ENCODE measurements around the gene NEMP2.

Gene NEMP2

DNA sequence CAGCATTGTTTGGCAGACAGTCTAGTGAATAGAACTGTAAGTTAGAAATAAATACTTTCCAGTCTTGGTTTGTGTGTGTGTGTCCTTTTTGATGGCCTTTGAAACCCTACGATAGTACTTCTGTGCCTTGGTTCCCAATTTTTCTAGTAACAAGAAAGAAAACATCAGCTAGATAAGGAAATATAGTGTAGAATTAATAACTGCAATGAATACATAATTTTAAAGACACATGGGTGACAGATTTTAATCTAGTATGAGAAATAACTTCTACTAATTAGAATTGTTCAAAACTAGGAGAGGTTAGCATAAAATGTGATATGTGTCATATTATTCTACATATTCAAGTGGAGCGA, 44.5 kb upstream of the NEMP2 start:
- no peak for DNase-seq (ENCODE audit: low read depth in 2 of 2)
- no peak overlapping the region for H3K4me3 ChIP-seq (replicated peaks in 1 of 2; ENCODE audit: low read depth in 2 of 2, low read length in 2 of 2)
- TF ChIP-seq, protein P1, sequence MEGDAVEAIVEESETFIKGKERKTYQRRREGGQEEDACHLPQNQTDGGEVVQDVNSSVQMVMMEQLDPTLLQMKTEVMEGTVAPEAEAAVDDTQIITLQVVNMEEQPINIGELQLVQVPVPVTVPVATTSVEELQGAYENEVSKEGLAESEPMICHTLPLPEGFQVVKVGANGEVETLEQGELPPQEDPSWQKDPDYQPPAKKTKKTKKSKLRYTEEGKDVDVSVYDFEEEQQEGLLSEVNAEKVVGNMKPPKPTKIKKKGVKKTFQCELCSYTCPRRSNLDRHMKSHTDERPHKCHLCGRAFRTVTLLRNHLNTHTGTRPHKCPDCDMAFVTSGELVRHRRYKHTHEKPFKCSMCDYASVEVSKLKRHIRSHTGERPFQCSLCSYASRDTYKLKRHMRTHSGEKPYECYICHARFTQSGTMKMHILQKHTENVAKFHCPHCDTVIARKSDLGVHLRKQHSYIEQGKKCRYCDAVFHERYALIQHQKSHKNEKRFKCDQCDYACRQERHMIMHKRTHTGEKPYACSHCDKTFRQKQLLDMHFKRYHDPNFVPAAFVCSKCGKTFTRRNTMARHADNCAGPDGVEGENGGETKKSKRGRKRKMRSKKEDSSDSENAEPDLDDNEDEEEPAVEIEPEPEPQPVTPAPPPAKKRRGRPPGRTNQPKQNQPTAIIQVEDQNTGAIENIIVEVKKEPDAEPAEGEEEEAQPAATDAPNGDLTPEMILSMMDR (IDR thresholded peaks at IDR 0.05; ENCODE audit: low read depth, low read length): no peak

DNA sequence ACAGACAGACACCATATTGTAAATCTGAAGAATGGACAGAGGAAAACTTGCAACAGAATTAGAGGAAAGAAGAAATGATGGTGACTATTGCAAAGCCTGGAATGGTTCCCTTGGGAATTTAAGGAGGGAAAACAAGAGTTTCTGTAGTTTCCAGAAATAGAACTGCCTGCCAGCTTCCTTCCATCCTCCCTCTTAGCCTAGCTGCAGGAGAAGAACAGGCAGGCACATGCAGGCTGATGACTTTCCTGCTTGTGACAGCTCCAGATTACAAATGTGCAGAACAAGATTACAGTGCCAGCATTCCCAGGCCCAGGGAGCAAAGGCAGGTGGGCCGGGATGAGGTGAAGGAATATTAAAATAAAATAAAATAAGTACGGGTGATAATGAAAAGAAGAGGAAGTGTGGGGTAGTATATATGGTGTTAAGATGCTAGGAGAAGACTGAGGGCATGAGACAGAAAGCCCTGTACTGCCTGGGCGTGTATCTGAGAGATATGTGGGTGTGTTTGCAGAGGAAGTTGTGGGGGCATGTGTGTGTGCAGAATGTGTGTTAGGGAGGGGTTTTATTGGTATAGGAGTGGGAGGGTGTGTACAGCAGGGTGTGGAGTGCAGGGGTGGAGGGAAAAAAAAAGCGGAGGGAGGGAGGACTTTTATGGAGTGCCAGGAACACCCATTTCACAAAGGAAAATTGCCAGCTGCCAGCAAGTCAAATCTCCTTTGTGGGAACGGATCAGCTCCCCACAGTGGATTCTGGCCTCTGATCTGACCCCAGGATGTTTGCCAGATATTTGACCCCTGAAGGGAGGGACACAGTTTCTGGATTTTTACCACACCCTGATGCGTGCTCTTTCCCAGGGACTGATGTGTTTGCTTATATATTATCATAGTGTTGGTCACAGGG, 43.9 kb upstream of the NEMP2 start:
- DNase-seq (ENCODE audit: low read depth in 2 of 2): peak; percentile 63 to 86
- no peak overlapping the region for H3K4me3 ChIP-seq (replicated peaks in 1 of 2; ENCODE audit: low read depth in 2 of 2, low read length in 2 of 2)
- TF ChIP-seq, protein P1 (IDR thresholded peaks at IDR 0.05; ENCODE audit: low read depth, low read length): no peak

DNA sequence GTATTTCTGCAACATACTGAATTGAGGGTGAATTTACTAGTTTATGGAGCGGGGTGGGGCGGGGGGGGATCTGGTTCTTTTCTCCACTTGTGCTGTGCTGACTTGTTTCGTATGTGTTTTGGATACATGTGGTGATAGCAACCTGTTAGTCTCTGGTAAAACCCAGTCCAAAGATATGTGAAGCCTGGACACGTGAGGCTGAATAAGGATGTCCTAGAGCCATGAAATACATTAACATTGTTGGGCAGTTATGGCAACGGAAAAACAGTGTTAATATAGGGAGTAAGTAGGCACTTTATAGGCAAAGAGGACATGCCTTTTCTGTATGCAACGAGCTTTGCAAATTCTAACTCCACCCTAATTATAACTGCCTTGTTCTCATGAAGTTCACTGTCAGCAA, 42.1 kb upstream of the NEMP2 start:
- H3K4me3 ChIP-seq (replicated peaks in 1 of 2; ENCODE audit: low read depth in 2 of 2, low read length in 2 of 2): no peak overlapping the region
- no peak for DNase-seq (ENCODE audit: low read depth in 2 of 2)
- TF ChIP-seq, protein P1 (IDR thresholded peaks at IDR 0.05; ENCODE audit: low read depth, low read length): no peak

DNA sequence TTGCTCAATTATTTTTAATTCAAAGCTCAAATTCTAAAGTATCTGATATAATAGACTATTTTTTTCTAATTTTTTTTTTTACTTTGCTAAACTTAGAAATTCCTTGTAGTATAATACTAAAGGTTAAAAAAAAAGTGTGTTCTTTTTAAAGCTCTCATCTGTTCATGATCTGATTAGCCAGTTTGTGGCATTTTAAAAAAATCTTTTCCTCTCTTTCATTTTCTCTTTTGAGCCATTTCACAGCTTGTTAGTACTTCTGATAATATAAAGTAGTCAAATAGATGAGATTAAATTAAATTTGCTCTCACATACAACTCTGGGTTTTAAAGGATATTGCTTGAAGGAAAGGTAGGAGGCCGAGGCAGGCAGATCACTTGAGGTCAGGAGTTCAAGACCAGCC, 40.7 kb upstream of the NEMP2 start:
- H3K4me3 ChIP-seq (replicated peaks in 1 of 2; ENCODE audit: low read depth in 2 of 2, low read length in 2 of 2): no peak overlapping the region
- no peak for DNase-seq (ENCODE audit: low read depth in 2 of 2)
- TF ChIP-seq, protein P1 (IDR thresholded peaks at IDR 0.05; ENCODE audit: low read depth, low read length): no peak

DNA sequence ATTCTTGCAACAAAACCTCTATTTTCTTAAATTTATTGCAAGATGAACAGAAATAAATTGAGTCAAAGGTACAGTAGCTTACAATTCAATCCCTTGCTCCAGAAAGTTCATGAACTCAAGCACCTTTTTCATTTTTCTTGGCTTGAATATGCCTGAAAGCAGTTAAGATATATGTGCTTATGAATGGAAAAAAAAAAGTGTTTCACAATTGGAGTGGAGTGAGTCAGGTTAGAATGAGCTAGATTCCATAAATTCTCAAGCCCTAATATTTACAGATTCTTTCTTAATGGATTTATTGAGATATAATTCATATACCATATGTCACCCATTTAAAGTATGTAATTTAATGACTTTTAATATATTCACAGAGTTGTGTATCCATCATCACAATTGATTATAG, 39.6 kb upstream of the NEMP2 start:
- TF ChIP-seq, protein P1 (IDR thresholded peaks at IDR 0.05; ENCODE audit: low read depth, low read length): no peak
- no peak overlapping the region for H3K4me3 ChIP-seq (replicated peaks in 1 of 2; ENCODE audit: low read depth in 2 of 2, low read length in 2 of 2)
- DNase-seq (ENCODE audit: low read depth in 2 of 2): peak; percentile 39 to 65

DNA sequence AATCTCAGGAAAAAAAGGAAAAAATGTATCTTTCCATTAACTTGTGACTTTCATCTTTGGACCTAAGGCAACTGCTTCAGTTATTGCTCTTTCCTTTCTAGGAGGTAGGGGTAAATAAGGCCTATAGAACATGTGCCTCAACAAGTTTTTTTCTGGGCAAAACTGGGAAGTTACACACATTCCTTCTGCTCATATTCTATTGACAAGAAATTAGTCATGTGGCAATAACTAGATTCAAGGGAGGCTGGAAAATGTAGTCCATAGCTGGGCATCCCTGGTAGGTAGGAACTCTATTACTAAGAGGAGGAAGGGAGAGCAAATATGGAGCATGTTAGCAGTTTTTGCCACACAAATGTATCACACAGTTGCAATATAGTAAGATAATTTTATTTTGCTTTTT, 37.7 kb upstream of the NEMP2 start:
- TF ChIP-seq, protein P1 (IDR thresholded peaks at IDR 0.05; ENCODE audit: low read depth, low read length): no peak
- no peak for DNase-seq (ENCODE audit: low read depth in 2 of 2)
- H3K4me3 ChIP-seq (replicated peaks in 1 of 2; ENCODE audit: low read depth in 2 of 2, low read length in 2 of 2): no peak overlapping the region

All from cardiac fibroblast (primary cell).